RWPE2 (cell line): Measurements from ENCODE around the gene PICK1.

Source experiments
- ATAC-seq: fragments of 200-7000 bp; cut with Tn5 transposase; 3 replicates; pipeline ENCODE4 v1.9.1; 2021; ENCODE audit warnings: low read depth
- DNase-seq: peaks from one replicate; pipeline ENCODE4 v3.0.0-alpha.2; 2020; ENCODE audit warnings: low spot score
- H3K27ac ChIP-seq: fragments of 450-650 bp; 2 replicates; pipeline ENCODE4 v1.5.1; 2017; ENCODE audit warnings: mild to moderate bottlenecking; ENCODE audit not compliant: poor library complexity, severe bottlenecking
- H3K27me3 ChIP-seq: fragments of 250-450 bp; sonication (Bioruptor Pico); 2 replicates; pipeline ENCODE4 v1.5.1; 2021; ENCODE audit warnings: mild to moderate bottlenecking, moderate library complexity; ENCODE audit not compliant: insufficient read depth, poor library complexity, severe bottlenecking
- H3K36me3 ChIP-seq: fragments of 250-450 bp; sonication (Bioruptor Pico); 2 replicates; pipeline ENCODE4 v1.5.1; 2020; ENCODE audit warnings: low read depth, mild to moderate bottlenecking, moderate library complexity
- H3K4me1 ChIP-seq: fragments of 250-450 bp; sonication (Bioruptor Pico); 2 replicates; pipeline ENCODE4 v1.5.1; 2021; ENCODE audit warnings: mild to moderate bottlenecking, moderate library complexity; ENCODE audit not compliant: insufficient read depth, poor library complexity, severe bottlenecking
- H3K4me3 ChIP-seq: fragments of 250-450 bp; sonication (Bioruptor Pico); 2 replicates; pipeline ENCODE4 v1.5.1; 2021; ENCODE audit warnings: mild to moderate bottlenecking, moderate library complexity; ENCODE audit not compliant: severe bottlenecking
- H3K9me3 ChIP-seq: fragments of 250-450 bp; sonication (Bioruptor Pico); 2 replicates; pipeline ENCODE4 v1.5.1; 2021; ENCODE audit warnings: mild to moderate bottlenecking, moderate library complexity; ENCODE audit not compliant: severe bottlenecking
- TF ChIP-seq, protein P1 (sequence below): fragments of 450-650 bp; IDR thresholded peaks from one replicate; pipeline ENCODE4 v1.5.1; 2017; ENCODE audit warnings: mild to moderate bottlenecking, moderate library complexity; ENCODE audit not compliant: poor library complexity, severe bottlenecking

The PICK1 gene

DNA sequence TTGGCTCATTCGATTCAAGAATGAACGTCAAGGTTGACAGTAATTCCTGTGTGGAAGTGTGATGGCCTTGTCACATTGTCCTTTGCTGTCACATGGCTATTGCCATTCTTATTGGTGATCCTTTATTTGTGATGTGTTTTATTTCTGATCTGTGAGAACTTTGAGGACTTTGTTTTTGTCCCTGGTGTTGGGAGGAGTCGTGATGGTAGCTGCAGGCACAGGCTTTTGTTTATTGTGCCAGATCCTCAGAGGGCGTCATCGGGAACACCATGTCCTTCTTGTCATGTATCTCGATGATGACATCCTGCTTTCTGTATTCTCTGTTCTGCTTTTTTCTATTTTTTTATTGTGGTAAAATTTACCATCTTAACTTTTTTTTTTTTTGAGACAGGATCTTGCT, 5.6 kb downstream of the PICK1 start:
- Histone ChIP-seq H3K4me1 (no peaks in the 10 kb centered on the region), H3K27me3 (no peaks in the 10 kb centered on the region), H3K27ac (no peak overlapping the region), H3K36me3 (peaks cover 54% of the 10 kb centered on the region), H3K4me3 (no peak overlapping the region), H3K9me3 (no peaks in the 10 kb centered on the region)
- TF ChIP-seq, protein P1, sequence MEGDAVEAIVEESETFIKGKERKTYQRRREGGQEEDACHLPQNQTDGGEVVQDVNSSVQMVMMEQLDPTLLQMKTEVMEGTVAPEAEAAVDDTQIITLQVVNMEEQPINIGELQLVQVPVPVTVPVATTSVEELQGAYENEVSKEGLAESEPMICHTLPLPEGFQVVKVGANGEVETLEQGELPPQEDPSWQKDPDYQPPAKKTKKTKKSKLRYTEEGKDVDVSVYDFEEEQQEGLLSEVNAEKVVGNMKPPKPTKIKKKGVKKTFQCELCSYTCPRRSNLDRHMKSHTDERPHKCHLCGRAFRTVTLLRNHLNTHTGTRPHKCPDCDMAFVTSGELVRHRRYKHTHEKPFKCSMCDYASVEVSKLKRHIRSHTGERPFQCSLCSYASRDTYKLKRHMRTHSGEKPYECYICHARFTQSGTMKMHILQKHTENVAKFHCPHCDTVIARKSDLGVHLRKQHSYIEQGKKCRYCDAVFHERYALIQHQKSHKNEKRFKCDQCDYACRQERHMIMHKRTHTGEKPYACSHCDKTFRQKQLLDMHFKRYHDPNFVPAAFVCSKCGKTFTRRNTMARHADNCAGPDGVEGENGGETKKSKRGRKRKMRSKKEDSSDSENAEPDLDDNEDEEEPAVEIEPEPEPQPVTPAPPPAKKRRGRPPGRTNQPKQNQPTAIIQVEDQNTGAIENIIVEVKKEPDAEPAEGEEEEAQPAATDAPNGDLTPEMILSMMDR, result no peak
- no peak for ATAC-seq
- DNase-seq, result no peak

DNA sequence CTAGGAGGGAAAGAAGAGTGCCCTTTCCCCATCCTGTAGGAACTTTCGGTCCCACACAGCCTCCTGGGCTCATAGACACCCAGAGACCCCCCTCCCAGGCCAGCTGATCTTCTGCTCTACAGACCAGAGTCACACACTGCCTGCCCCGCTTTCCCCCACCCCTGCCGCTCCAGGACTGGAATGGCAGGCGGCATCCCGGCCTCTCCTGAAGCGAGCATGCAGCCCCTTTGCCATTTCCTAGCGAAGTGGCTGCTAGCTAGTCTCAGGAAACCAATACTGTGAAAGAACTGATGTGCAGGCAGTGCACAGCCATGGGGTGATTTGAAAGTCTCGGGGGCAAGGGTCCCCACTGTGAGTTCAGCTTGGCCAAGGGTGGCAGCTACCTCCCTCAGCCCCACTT, 8.3 kb downstream of the PICK1 start:
- TF ChIP-seq, protein P1, result no peak
- peaks cover 42% of the 10 kb centered on the region for H3K36me3 ChIP-seq
- H3K27me3 ChIP-seq, result no peaks in the 10 kb centered on the region

DNA sequence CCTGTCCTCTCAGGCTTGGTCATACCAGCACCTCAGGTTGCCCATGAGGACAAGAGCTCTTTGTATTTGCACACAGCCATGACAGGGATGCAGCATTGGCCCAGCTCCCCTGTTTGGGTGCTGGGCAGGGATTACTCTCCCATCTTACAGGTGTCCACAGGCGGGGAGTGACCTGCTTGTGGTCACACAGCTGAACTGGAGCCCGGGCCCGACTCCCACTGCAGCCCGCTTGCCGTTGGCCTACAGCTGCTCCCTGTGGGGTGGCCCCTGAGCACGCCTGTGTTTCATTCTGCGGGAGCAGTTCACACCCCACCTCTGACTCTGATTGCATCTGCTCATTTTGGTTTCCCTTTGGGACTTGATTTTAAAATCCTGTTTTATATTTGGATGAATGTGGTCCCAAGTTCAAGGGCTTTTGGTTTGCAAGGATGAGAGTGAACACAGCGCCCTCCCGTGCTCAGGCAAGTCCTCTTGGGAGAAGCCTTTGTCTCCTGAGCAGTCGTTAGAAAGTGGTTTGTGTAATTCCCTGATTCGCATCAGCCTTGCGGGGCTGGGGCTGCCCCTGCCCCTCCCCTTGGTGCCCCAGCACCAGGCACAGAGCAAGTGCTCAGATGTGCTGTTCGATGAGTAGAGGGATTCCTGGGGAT, 9.3 kb downstream of the PICK1 start:
- no peaks in the 10 kb centered on the region for H3K9me3 ChIP-seq
- no peaks in the 10 kb centered on the region for H3K4me1 ChIP-seq
- no peak overlapping the region for H3K4me3 ChIP-seq
- ATAC-seq (no peak), DNase-seq (peak; percentile 47)
- H3K36me3 ChIP-seq, result peaks cover 40% of the 10 kb centered on the region
- TF ChIP-seq, protein P1, result no peak
- H3K27ac ChIP-seq, result no peak overlapping the region
- H3K27me3 ChIP-seq, result no peaks in the 10 kb centered on the region

More for the DNA sequence above, 8.3 kb downstream of the PICK1 start:
- no peak for ATAC-seq
- peak; percentile 49 for DNase-seq
- Histone ChIP-seq H3K4me3 (no peak overlapping the region), H3K9me3 (no peaks in the 10 kb centered on the region), H3K4me1 (no peaks in the 10 kb centered on the region), H3K27ac (no peak overlapping the region)

DNA sequence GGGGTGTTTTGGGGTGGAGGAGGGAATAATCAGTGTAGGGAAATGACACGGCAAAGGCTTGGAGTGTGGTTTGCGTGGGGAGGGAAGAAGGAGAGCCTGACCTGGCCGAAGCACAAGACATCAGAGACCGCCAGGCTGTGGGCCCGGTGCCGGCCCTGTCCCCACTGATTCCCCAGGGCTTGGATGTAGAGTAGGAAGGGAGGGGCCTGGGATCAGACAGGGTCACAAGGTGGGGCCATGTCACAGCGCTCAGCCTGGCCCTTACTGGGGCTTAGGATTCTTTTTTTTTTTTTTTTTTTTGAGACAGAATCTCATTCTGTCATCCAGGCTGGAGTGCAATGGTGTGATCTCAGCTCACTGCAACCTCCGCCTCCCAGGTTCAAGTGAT, 9.8 kb downstream of the PICK1 start:
- DNase-seq (peak; percentile 32), ATAC-seq (no peak)
- TF ChIP-seq, protein P1, result no peak
- Histone ChIP-seq H3K9me3 (no peaks in the 10 kb centered on the region), H3K36me3 (peaks cover 41% of the 10 kb centered on the region), H3K27me3 (no peaks in the 10 kb centered on the region), H3K27ac (no peak overlapping the region), H3K4me1 (no peaks in the 10 kb centered on the region), H3K4me3 (no peak overlapping the region)

DNA sequence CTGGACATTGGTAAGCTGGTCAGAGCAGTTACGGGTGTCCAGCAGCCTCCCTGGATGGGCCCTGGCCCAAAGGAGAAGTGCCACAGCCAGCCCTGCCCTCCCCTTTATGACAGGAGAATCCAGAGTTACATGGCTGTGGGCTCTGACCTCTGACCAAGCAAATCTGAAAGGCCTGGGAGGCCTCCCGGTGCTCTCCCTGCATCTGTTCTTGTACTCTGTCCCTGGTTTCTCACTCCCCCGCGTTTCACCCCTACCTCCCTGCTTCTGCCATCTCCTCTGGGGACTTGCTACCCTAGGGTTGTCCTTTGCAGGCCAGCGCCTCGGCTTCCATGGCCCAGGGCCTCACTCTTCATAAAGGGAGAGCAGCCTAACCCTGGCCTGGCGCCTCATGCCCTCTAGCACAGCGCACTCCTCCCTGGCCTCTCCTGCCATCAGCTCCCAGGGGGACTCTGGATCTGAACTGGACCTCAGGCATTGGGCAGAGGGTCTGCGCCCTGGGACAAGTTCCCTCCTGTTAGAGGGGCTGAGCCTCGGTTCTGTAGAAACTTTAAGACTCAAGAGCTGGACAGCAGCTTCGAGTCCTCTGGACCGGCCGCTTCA, 10.7 kb downstream of the PICK1 start:
- Histone ChIP-seq H3K27ac (no peak overlapping the region), H3K9me3 (no peaks in the 10 kb centered on the region), H3K27me3 (no peaks in the 10 kb centered on the region), H3K36me3 (peaks cover 44% of the 10 kb centered on the region), H3K4me1 (no peaks in the 10 kb centered on the region), H3K4me3 (no peak overlapping the region)
- ATAC-seq (no peak), DNase-seq (peak; percentile 27)
- TF ChIP-seq, protein P1, result no peak
